NOMO-1 treated with dmso at 0.1 percent for 144 hours (cell line): ENCODE data around the gene HIPK2.

ENCODE experiments used
- DNase-seq: peaks from one replicate; lab custom pipeline; 2025; ENCODE audit not compliant: unreplicated experiment; lab: John Stamatoyannopoulos, UW

The HIPK2 gene

GRCh38 chr7:139753081-139753692 lies 24.6 kb downstream of the HIPK2 start:
- no peak for DNase-seq

GRCh38 chr7:139752604-139753003 lies 25.2 kb downstream of the HIPK2 start:
- no peak for DNase-seq

GRCh38 chr7:139752148-139752547 lies 25.6 kb downstream of the HIPK2 start:
- DNase-seq: no peak

- DNase-seq: no peak
Observed at GRCh38 chr7:139750459-139751095, 27.2 kb downstream of the HIPK2 start.

- DNase-seq: no peak
Observed at GRCh38 chr7:139749545-139749944, 28.3 kb downstream of the HIPK2 start.

DNA sequence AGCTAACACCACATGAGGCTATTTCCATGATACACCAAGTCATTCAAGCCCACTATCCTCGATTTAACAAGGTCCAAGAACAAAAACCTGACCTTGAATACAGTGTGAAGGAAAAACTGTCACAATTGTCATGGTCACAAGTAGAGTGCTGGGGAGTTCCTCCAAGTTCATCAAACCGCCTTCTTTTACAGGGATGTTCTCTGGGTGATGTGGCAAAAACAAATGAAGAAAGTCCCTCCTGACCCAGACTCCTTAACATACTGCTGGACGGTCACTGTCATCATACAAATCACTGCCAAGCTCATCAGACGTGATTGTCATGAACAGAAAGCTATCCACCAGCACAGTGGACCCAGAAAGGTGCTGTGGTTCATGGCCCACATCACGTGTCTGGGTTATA lies 28.9 kb downstream of the HIPK2 start:
- no peak for DNase-seq

DNA sequence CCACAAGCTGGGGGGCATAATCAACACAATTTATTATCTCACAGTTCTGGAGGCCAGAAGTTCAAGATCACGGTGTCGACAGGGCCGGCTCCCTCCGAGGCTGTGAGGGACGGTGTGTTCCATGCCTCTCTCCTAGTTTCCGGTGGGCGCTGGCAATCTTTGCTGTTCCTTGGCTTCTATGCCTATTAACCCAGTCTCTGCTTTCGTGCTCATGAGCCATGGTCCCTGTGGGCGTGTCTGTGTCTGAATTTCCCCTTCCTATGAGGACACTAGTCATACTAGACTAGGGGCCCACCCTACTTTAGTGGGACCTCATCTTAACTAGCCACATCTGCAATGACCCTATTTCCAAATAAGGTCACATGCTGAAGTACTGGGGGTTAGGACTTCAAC lies 29.4 kb downstream of the HIPK2 start:
- DNase-seq: no peak

DNA sequence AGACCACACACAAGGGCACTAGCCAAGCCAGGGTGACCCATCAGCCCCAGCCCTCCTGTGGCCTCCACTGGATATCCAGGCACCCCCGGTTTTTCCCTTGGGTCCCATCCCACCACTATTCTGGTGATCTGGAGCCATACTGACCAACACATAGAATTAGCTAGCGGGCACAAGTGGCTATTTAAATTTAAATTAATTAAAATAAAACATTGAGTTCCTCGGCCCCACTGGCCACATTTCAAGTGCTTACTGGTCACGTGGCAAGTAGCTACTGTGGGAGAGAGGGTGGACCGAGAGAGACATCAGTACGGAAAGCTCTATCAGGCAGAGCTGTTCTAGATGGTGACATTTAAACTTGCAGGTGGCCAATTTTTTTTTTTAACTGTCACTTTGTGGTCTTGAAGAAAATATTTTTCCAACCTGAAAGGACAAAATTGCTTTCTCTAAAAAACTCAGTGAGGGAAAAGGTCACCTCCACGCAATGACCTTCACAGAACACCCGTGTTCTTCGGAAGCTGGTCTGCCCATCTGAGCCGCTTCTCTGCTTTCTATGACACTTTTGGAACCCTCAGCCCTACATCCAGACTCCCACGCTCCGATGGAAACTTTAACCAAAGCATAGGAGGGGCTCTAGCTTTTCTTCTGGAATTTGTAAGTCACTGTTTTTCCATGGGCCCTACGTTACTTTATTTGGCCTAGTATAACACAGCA lies 30.0 kb downstream of the HIPK2 start:
- DNase-seq: no peak

GRCh38 chr7:139746652-139747051 lies 31.1 kb downstream of the HIPK2 start:
- no peak for DNase-seq

DNA sequence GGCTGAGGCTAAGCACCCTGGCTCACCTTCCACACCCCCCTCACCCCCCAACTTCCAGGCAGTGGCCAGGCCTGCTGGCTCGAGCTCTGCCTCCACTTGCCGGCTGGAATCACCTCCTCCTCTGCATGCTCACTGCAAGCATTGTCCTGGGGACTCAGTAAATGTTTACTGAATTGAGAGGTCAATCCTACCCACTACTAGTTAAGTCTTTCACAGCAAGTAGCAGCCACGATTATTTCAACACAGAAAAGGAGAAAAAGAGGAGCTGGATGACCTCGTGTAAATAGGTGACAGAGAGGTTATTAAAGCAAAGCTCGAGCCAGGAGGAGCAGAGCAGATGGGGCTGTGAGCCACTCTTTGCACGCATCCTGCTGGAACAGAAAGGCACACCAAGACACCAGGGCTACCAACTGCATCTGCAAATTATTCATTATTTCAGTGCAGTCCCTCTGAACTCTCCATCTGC lies 32.1 kb downstream of the HIPK2 start:
- DNase-seq: no peak

GRCh38 chr7:139744768-139745677 lies 32.8 kb downstream of the HIPK2 start:
- DNase-seq: no peak

GRCh38 chr7:139743967-139744767 lies 33.6 kb downstream of the HIPK2 start:
- no peak for DNase-seq

DNA sequence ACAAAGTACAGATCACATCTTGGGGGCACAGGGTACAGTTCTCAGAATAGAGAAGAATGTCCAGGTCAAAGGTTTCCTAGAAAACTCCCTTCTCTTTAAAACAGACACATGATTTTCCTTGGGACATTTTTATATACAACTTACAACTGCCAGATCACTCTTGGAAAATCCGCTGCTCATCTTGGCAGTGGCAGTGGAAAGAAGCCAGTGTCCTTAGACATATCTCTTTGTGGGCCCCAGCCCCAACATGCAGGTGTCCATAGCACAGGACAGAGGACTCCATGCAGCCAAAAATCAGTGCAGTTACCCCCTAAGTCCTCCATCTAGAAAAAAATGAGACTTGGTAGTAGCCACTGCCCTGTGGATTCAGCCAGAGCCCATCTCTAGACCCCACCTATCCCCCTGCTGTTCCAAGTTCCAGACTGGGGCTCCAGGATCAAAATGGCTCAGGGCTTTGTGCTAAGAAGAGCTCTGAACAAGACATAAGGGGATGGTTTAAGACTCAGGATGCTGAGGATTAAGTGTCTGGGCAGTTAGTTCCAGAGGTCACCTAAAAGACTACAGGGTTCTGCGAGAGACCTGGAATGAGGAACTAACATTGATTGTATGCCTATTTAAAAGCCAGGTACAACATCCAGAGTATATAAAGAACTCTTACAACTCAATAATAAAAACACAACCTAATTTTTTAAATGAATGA lies 34.4 kb downstream of the HIPK2 start:
- no peak for DNase-seq

- DNase-seq: no peak
Observed at GRCh38 chr7:139741789-139742344, 35.9 kb downstream of the HIPK2 start.

DNA sequence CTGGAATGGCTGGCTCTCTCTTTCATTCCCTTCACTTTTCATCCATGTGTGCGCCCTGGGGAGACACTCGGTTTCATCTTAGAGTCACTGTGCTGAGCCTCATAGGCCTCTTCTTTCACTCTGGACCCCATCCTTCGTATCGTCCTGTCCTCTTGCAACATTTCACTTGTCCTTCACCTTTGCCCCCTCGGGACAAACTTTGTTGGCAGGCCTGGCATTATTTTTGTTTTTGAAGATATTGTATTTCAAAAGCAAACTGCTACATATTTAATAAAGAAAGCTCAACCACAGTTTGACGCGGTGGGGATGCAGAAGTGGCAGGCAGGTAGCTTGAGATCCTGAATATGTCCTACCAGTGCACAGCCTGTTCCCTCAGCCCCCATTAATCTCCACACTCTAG lies 36.6 kb downstream of the HIPK2 start:
- DNase-seq: no peak

DNA sequence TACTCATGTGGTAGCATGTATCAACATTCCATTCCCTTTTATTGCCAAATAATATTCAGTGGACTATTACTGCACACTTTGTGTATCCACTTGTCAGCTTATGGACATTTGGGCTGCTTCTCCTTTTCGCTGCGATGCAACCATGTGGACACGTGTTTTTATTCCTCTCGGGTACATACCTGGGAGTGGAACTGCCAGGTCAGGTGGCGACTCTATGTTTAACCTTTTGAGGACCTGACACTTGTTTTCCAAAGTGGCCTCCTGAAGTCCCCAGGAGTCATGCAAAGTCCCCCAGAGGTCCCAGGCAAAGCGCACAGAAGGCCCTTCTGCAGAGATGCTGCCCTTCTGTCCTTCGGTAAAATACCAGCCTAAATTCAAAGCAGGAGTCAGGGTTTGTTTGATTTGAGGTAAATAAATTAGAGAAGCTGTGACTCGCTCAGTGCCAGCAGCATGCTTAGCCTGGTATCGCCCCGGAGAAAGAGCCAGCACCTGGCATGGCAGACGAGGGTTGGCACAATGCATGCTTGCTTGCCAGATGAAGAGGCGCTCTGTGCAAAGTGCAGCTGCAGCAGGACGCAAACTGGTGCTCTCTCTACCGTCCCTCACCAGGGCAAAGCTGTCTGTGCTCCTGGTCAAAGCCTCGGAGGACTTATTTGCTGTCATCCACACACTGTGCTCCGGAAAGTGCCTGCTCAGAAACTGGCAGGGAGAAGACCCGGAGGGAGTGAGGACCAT lies 37.8 kb downstream of the HIPK2 start:
- DNase-seq: no peak

DNA sequence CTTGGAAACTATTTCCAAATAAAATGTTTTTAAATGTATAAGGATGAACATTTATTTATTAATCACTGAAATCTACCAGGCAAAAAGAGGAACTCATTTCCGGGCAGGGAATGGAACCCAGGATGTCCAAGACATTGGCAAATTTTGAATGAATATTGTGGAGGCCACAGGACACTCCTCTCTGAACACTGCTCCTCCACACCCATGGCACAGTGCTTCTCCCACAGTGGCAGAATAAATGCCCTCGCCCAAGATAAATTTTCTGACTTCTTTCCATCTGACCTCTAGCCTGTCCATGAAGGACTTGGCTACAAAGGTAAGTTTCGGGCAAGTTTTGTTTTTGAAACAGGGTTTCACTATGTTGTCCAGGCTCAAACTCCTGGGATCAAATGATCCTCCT lies 39.0 kb downstream of the HIPK2 start:
- no peak for DNase-seq

GRCh38 chr7:139738101-139738489 lies 39.7 kb downstream of the HIPK2 start:
- no peak for DNase-seq
